Pulmonary artery endothelial cell (primary cell): ENCODE results near the gene FAXDC2. TPM values are rescaled to one million over a fixed set of nuclear protein-coding genes. Genes with fewer than 3 reads are reported as not detected.

Experiments used
- total RNA-seq: library from RNA; depleted of rRNA; stranded (reverse); fragments of >200 nt; gene quantifications from 2 replicates; pipeline ENCODE4 v1.2.3, GENCODE V29; 2014

Gene FAXDC2
- total RNA-seq, 1 donor from 2014 or later, result 1.5 TPM

Other genes with a start within 250 kb of the FAXDC2 start
- gene LARP1, start 95.2 kb downstream of the FAXDC2 start, total RNA-seq, result 54.3 and 72.1 TPM in 2 replicates
- gene CNOT8, start 8.0 kb upstream of the FAXDC2 start, total RNA-seq, result 74.1 and 81.6 TPM in 2 replicates
- 21.5 and 38.3 TPM in 2 replicates for gene GEMIN5, start 87.6 kb upstream of the FAXDC2 start, total RNA-seq
- 54.3 and 62.6 TPM in 2 replicates for gene MRPL22, start 90.5 kb upstream of the FAXDC2 start, total RNA-seq
- gene KIF4B, start 163.2 kb upstream of the FAXDC2 start, total RNA-seq, result 0.13 and 0.21 TPM in 2 replicates